MM.1S (cell line): ENCODE results near the gene SMR3B.

ENCODE experiments used
- DNase-seq: peaks from one replicate; pipeline ENCODE4 v3.0.0-alpha.2; 2015
- H2AFZ ChIP-seq: fragments of 300-600 bp; sonication (generic); 2 replicates; pipeline ENCODE4 v1.6.0; 2016; ENCODE audit warnings: antibody characterized with exemption, low read length
- H3F3A ChIP-seq: fragments of 300-600 bp; sonication (generic); 2 replicates; pipeline ENCODE4 v1.6.1; 2016; ENCODE audit warnings: mild to moderate bottlenecking, antibody characterized with exemption, low read length, moderate library complexity, mixed read lengths; ENCODE audit not compliant: insufficient read depth
- H3K27ac ChIP-seq: fragments of 300-600 bp; sonication (generic); 2 replicates; pipeline ENCODE4 v1.5.1; 2016; ENCODE audit warnings: mild to moderate bottlenecking, low read length
- H3K27me3 ChIP-seq: fragments of 300-600 bp; sonication (generic); replicated peaks from 2 replicates; pipeline ENCODE4 v1.6.0; 2016; ENCODE audit warnings: low read length; ENCODE audit not compliant: insufficient read depth
- H3K36me3 ChIP-seq: fragments of 300-600 bp; sonication (generic); replicated peaks from 2 replicates; pipeline ENCODE4 v1.6.1; 2016; ENCODE audit warnings: mild to moderate bottlenecking, low read length, mixed read lengths; ENCODE audit not compliant: insufficient read depth
- H3K4me1 ChIP-seq: fragments of 300-600 bp; sonication (generic); 2 replicates; pipeline ENCODE4 v1.6.1; 2016; ENCODE audit warnings: low read length, mixed read lengths
- H3K4me2 ChIP-seq: fragments of 300-600 bp; sonication (generic); 2 replicates; pipeline ENCODE4 v1.6.0; 2016; ENCODE audit warnings: low read depth, low read length
- H3K4me3 ChIP-seq: fragments of 300-600 bp; sonication (generic); 2 replicates; pipeline ENCODE4 v1.5.1; 2016; ENCODE audit warnings: low read length, mixed read lengths
- H3K79me2 ChIP-seq: fragments of 300-600 bp; sonication (generic); 2 replicates; pipeline ENCODE4 v1.6.1; 2016; ENCODE audit warnings: mixed run types, low read length, mixed read lengths
- H3K9ac ChIP-seq: fragments of 300-600 bp; sonication (generic); 2 replicates; pipeline ENCODE4 v1.6.1; 2016; ENCODE audit warnings: low read length, mixed read lengths
- H3K9me2 ChIP-seq: fragments of 300-600 bp; sonication (generic); replicated peaks from 2 replicates; pipeline ENCODE4 v1.6.1; 2016; ENCODE audit warnings: mild to moderate bottlenecking, low read length, mixed read lengths; ENCODE audit not compliant: insufficient read depth
- H3K9me3 ChIP-seq: fragments of 300-600 bp; sonication (generic); replicated peaks from 2 replicates; pipeline ENCODE4 v1.6.1; 2016; ENCODE audit warnings: mild to moderate bottlenecking, low read length, mixed read lengths; ENCODE audit not compliant: insufficient read depth
- H4K20me1 ChIP-seq: fragments of 300-600 bp; sonication (generic); 2 replicates; pipeline ENCODE4 v1.6.1; 2016; ENCODE audit warnings: mild to moderate bottlenecking, low read length, moderate library complexity, mixed read lengths; ENCODE audit not compliant: insufficient read depth
- EZH2 ChIP-seq: fragments of 300-600 bp; sonication (generic); optimal IDR thresholded peaks from 2 replicates; pipeline ENCODE3; 2017; ENCODE audit warnings: low read depth, mild to moderate bottlenecking, antibody characterized with exemption, low read length, mixed read lengths
- EZH2phosphoT487 ChIP-seq: fragments of 300-600 bp; sonication (generic); IDR thresholded peaks from 2 replicates; pipeline ENCODE4 v1.6.1; 2018; ENCODE audit warnings: antibody characterized with exemption, low read length
- TF ChIP-seq, protein P1 (sequence below): fragments of 300-600 bp; sonication (generic); IDR thresholded peaks from 2 replicates; pipeline ENCODE4 v1.5.1; 2016; ENCODE audit warnings: antibody characterized with exemption, low read length, mixed read lengths

The SMR3B gene

DNA sequence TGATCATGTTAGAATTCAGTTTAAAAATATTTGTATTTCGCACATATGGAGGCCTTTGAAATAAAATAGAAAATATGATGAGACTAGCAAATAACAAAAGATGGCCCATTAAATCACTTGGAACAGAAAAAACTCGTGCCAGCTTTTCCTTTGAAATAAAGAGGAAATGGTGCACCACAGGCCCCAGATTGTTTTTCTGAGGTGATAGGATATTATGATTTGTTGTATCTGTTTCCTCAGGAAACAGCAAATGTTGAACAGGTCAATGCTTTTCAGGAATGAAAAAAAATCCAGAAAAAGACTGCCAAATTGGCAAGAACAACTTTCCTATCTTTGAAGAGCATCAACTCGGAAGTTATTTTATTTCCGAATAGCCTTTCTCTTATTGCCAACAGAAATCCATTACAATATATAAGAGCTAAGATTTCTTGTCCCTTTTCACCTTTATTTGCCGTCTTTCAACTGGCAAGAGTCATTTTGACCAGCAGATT, at the start of gene SMR3B:
TSS of gene SMR3B (plus strand) at position 441 of the 491 bp plus-strand sequence. CDS start 1,380 bp downstream, outside the sequence.
- Histone ChIP-seq H3K4me1 (peaks cover 4% of the 10 kb centered on the region), H2AFZ (no peak within 1 kb of the TSS), H3K9me3 (no peaks in the 10 kb centered on the region), H3K4me3 (no peak within 1 kb of the TSS), H3K79me2 (no peaks in the 10 kb centered on the region), H3K27me3 (no peaks in the 10 kb centered on the region), H3K9me2 (no peaks in the 10 kb centered on the region), H3F3A (no peaks in the 10 kb centered on the region), H3K9ac (no peak within 1 kb of the TSS), H4K20me1 (no peaks in the 10 kb centered on the region), H3K36me3 (no peaks in the 10 kb centered on the region), H3K27ac (no peak within 1 kb of the TSS), H3K4me2 (no peak within 1 kb of the TSS)
- DNase-seq = no peak
- TF ChIP-seq, protein P1, sequence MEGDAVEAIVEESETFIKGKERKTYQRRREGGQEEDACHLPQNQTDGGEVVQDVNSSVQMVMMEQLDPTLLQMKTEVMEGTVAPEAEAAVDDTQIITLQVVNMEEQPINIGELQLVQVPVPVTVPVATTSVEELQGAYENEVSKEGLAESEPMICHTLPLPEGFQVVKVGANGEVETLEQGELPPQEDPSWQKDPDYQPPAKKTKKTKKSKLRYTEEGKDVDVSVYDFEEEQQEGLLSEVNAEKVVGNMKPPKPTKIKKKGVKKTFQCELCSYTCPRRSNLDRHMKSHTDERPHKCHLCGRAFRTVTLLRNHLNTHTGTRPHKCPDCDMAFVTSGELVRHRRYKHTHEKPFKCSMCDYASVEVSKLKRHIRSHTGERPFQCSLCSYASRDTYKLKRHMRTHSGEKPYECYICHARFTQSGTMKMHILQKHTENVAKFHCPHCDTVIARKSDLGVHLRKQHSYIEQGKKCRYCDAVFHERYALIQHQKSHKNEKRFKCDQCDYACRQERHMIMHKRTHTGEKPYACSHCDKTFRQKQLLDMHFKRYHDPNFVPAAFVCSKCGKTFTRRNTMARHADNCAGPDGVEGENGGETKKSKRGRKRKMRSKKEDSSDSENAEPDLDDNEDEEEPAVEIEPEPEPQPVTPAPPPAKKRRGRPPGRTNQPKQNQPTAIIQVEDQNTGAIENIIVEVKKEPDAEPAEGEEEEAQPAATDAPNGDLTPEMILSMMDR = no peak
- TF ChIP-seq EZH2phosphoT487 = no peak
- no peak for TF ChIP-seq EZH2

DNA sequence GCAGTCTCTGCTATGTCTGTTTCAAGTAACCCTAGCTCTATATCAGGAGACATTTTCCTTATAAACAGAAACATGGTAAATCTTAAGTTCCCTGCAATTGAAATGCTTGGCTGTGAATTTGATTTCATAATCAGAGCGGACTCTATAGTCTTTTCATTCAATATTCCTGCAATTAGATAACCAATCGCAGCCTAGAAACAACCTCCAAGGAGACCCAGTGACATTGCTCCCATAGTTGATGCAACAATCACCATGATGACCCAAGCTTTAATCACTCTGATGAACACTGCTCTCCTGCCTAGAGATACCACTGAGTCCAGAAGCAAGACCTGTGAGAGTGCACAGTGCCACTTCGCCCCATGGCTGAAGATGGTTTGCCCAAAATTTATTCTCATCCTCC, 48.2 kb upstream of the SMR3B start, which contains the start of gene CABS1:
TSS of gene CABS1 (plus strand) at position 301 of the 400 bp plus-strand sequence. CDS start at position 360, 59 bp downstream.
- DNase-seq = no peak
- TF ChIP-seq, protein P1 = no peak
- no peak for TF ChIP-seq EZH2phosphoT487
- TF ChIP-seq EZH2 = no peak
- Histone ChIP-seq H3K9me2 (no peaks in the 10 kb centered on the region), H3K9me3 (no peaks in the 10 kb centered on the region), H3K36me3 (no peaks in the 10 kb centered on the region), H3K4me3 (no peak within 1 kb of the TSS), H3K4me2 (no peak within 1 kb of the TSS), H3K27me3 (no peaks in the 10 kb centered on the region), H3K9ac (no peak within 1 kb of the TSS), H3K27ac (no peak within 1 kb of the TSS), H3F3A (no peaks in the 10 kb centered on the region), H3K79me2 (no peaks in the 10 kb centered on the region), H2AFZ (no peak within 1 kb of the TSS), H3K4me1 (no peaks in the 10 kb centered on the region), H4K20me1 (no peaks in the 10 kb centered on the region)

DNA sequence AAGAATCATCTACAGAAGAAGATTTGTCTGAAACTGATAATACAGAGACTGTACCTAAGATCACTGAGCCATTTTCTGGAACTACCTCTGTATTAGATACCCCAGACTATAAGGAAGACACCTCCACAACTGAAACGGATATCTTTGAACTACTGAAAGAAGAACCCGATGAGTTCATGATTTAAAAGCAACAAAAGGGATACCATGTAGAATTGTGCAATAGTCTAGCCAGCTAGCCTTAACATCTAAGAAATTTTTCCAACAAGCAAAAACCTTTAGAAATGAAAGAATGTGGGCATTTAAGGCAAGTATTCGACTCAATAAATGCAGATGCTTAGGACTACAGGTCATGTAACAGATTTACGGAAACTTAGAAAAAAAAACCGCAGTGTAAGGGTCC, 46.9 kb upstream of the SMR3B start:
- Histone ChIP-seq H3F3A (no peaks in the 10 kb centered on the region), H3K27me3 (no peaks in the 10 kb centered on the region), H3K9ac (no peak overlapping the region), H2AFZ (no peak overlapping the region), H3K36me3 (no peaks in the 10 kb centered on the region), H4K20me1 (no peaks in the 10 kb centered on the region), H3K9me2 (no peaks in the 10 kb centered on the region), H3K79me2 (no peaks in the 10 kb centered on the region), H3K27ac (no peak overlapping the region), H3K4me1 (no peaks in the 10 kb centered on the region), H3K4me2 (no peak overlapping the region), H3K4me3 (no peak overlapping the region), H3K9me3 (no peaks in the 10 kb centered on the region)
- DNase-seq = no peak
- TF ChIP-seq EZH2 = no peak
- TF ChIP-seq, protein P1 = no peak
- TF ChIP-seq EZH2phosphoT487 = no peak
